ENCODE measurements around the gene MAP3K13. TPM values are rescaled to one million over a fixed set of nuclear protein-coding genes. Genes with fewer than 3 reads are reported as not detected.

The MAP3K13 gene
- polyA plus RNA-seq, 3 donors from 2014 or later = 18.0 to 29.0 (median 24.2) TPM

- peaks cover 9 to 10% of the 10 kb centered on the region in 2 donors for H3K4me1 Mint-ChIP-seq
- H3K9me3 Mint-ChIP-seq = no peaks in the 10 kb centered on the region
- no peak overlapping the region for H3K27ac Mint-ChIP-seq
- H3K4me3 Mint-ChIP-seq = no peak overlapping the region
- DNase-seq = no peak
- H3K27me3 Mint-ChIP-seq (ENCODE audit: low read depth in 3 of 3) = peaks cover 0 to 12% (median 3%) of the 10 kb centered on the region in 3 donors
- no peaks in the 10 kb centered on the region for H3K36me3 Mint-ChIP-seq
Observed at GRCh38 chr3:185502987-185503386, 140.1 kb downstream of the MAP3K13 start.

- no peak for DNase-seq
- H3K36me3 Mint-ChIP-seq = no peaks in the 10 kb centered on the region
- peaks cover 0 to 9% (median 3%) of the 10 kb centered on the region in 3 donors for H3K27me3 Mint-ChIP-seq (ENCODE audit: low read depth in 3 of 3)
- H3K9me3 Mint-ChIP-seq = no peaks in the 10 kb centered on the region
- peaks cover 5 to 6% of the 10 kb centered on the region in 2 donors for H3K4me1 Mint-ChIP-seq
- H3K4me3 Mint-ChIP-seq = no peak overlapping the region
- no peak overlapping the region for H3K27ac Mint-ChIP-seq
Observed at GRCh38 chr3:185503521-185503920, 140.6 kb downstream of the MAP3K13 start.

- DNase-seq = no peak
- Mint-ChIP-seq H3K4me1 (no peaks in the 10 kb centered on the region), H3K4me3 (no peak overlapping the region), H3K9me3 (no peaks in the 10 kb centered on the region), H3K27me3 (ENCODE audit: low read depth in 3 of 3) (peaks cover 0 to 4% (median 3%) of the 10 kb centered on the region in 3 donors), H3K36me3 (no peaks in the 10 kb centered on the region), H3K27ac (no peak overlapping the region)
Observed at GRCh38 chr3:185504636-185505035, 141.7 kb downstream of the MAP3K13 start.

- no peak for DNase-seq
- Mint-ChIP-seq H3K27me3 (ENCODE audit: low read depth in 3 of 3) (peaks cover 0 to 2% (median 0%) of the 10 kb centered on the region in 3 donors), H3K27ac (no peak overlapping the region), H3K4me3 (no peak overlapping the region), H3K9me3 (no peaks in the 10 kb centered on the region), H3K4me1 (no peaks in the 10 kb centered on the region), H3K36me3 (no peaks in the 10 kb centered on the region)
Observed at GRCh38 chr3:185507883-185508282, 144.9 kb downstream of the MAP3K13 start.

- DNase-seq = no peak
- Mint-ChIP-seq H3K36me3 (no peaks in the 10 kb centered on the region), H3K27me3 (ENCODE audit: low read depth in 3 of 3) (peaks cover 0 to 2% (median 0%) of the 10 kb centered on the region in 3 donors), H3K27ac (no peak overlapping the region), H3K9me3 (no peaks in the 10 kb centered on the region), H3K4me3 (no peak overlapping the region), H3K4me1 (no peaks in the 10 kb centered on the region)
Observed at GRCh38 chr3:185508335-185508991, 145.5 kb downstream of the MAP3K13 start.

GRCh38 chr3:185511711-185512110 is 148.8 kb downstream of the MAP3K13 start:
- DNase-seq = no peak
- H3K36me3 Mint-ChIP-seq = no peaks in the 10 kb centered on the region
- peaks cover 4 to 8% (median 5%) of the 10 kb centered on the region in 3 donors for H3K27me3 Mint-ChIP-seq (ENCODE audit: low read depth in 3 of 3)
- H3K4me1 Mint-ChIP-seq = no peaks in the 10 kb centered on the region
- no peak overlapping the region for H3K27ac Mint-ChIP-seq
- H3K9me3 Mint-ChIP-seq = peaks cover 0 to 3% (median 0%) of the 10 kb centered on the region in 6 donors
- H3K4me3 Mint-ChIP-seq = no peak overlapping the region

- peaks cover 0 to 3% (median 0%) of the 10 kb centered on the region in 6 donors for H3K9me3 Mint-ChIP-seq
Observed at GRCh38 chr3:185517387-185518130, 154.6 kb downstream of the MAP3K13 start.

GRCh38 chr3:185519021-185519420 is 156.1 kb downstream of the MAP3K13 start:
- Mint-ChIP-seq H3K4me1 (no peaks in the 10 kb centered on the region), H3K9me3 (peaks cover 0 to 3% (median 0%) of the 10 kb centered on the region in 6 donors), H3K27ac (no peak overlapping the region), H3K36me3 (no peaks in the 10 kb centered on the region), H3K27me3 (ENCODE audit: low read depth in 3 of 3) (peaks cover 6 to 12% (median 8%) of the 10 kb centered on the region in 3 donors), H3K4me3 (no peak overlapping the region)
- DNase-seq = no peak

More at GRCh38 chr3:185517387-185518130, 154.6 kb downstream of the MAP3K13 start:
- Mint-ChIP-seq H3K27ac (no peak overlapping the region), H3K36me3 (no peaks in the 10 kb centered on the region), H3K4me3 (no peak overlapping the region), H3K4me1 (no peaks in the 10 kb centered on the region), H3K27me3 (ENCODE audit: low read depth in 3 of 3) (peaks cover 6 to 13% (median 13%) of the 10 kb centered on the region in 3 donors)
- DNase-seq = no peak

GRCh38 chr3:185521349-185522138 is 158.6 kb downstream of the MAP3K13 start:
- no peaks in the 10 kb centered on the region for H3K36me3 Mint-ChIP-seq
- H3K4me1 Mint-ChIP-seq = no peaks in the 10 kb centered on the region
- no peak for DNase-seq
- no peak overlapping the region for H3K4me3 Mint-ChIP-seq
- no peaks in the 10 kb centered on the region for H3K9me3 Mint-ChIP-seq
- H3K27me3 Mint-ChIP-seq (ENCODE audit: low read depth in 3 of 3) = peaks cover 1 to 13% (median 8%) of the 10 kb centered on the region in 3 donors
- no peak overlapping the region for H3K27ac Mint-ChIP-seq

- peaks cover 0 to 14% (median 10%) of the 10 kb centered on the region in 3 donors for H3K27me3 Mint-ChIP-seq (ENCODE audit: low read depth in 3 of 3)
- no peak for DNase-seq
- H3K9me3 Mint-ChIP-seq = no peaks in the 10 kb centered on the region
- no peaks in the 10 kb centered on the region for H3K36me3 Mint-ChIP-seq
- H3K27ac Mint-ChIP-seq = peak overlapping the region in 1 of 6 donors; percentile 40
- H3K4me3 Mint-ChIP-seq = no peak overlapping the region
- no peaks in the 10 kb centered on the region for H3K4me1 Mint-ChIP-seq
Observed at GRCh38 chr3:185526349-185526951, 163.5 kb downstream of the MAP3K13 start.

- Mint-ChIP-seq H3K27ac (no peak overlapping the region), H3K9me3 (no peaks in the 10 kb centered on the region), H3K36me3 (no peaks in the 10 kb centered on the region), H3K4me3 (no peak overlapping the region), H3K4me1 (no peaks in the 10 kb centered on the region), H3K27me3 (ENCODE audit: low read depth in 3 of 3) (peaks cover 0 to 14% (median 9%) of the 10 kb centered on the region in 3 donors)
- DNase-seq = no peak
Observed at GRCh38 chr3:185527364-185527763, 164.4 kb downstream of the MAP3K13 start.

GRCh38 chr3:185528532-185528931 is 165.6 kb downstream of the MAP3K13 start:
- Mint-ChIP-seq H3K36me3 (no peaks in the 10 kb centered on the region), H3K27ac (no peak overlapping the region), H3K27me3 (ENCODE audit: low read depth in 3 of 3) (peaks cover 0 to 14% (median 9%) of the 10 kb centered on the region in 3 donors), H3K4me1 (no peaks in the 10 kb centered on the region), H3K9me3 (no peaks in the 10 kb centered on the region), H3K4me3 (no peak overlapping the region)
- no peak for DNase-seq

- no peak for DNase-seq
- H3K36me3 Mint-ChIP-seq = no peaks in the 10 kb centered on the region
- no peaks in the 10 kb centered on the region for H3K9me3 Mint-ChIP-seq
- H3K27ac Mint-ChIP-seq = no peak overlapping the region
- H3K27me3 Mint-ChIP-seq (ENCODE audit: low read depth in 3 of 3) = peaks cover 0 to 9% (median 8%) of the 10 kb centered on the region in 3 donors
- no peak overlapping the region for H3K4me3 Mint-ChIP-seq
- H3K4me1 Mint-ChIP-seq = no peaks in the 10 kb centered on the region
Observed at GRCh38 chr3:185530856-185531255, 167.9 kb downstream of the MAP3K13 start.
